ENCODE results near the gene ADCY2. TPM values are rescaled to one million over a fixed set of nuclear protein-coding genes. Genes with fewer than 3 reads are reported as not detected.

ADCY2 gene
- total and polyA plus RNA-seq, 2 experiments from 2014 or later, result 2.2 to 4.7 TPM

GRCh38 chr5:7519564-7519963 lies 123.6 kb downstream of the ADCY2 start:
- H3K36me3 ChIP-seq, result no peaks in the 10 kb centered on the region
- H3K27me3 ChIP-seq, result no peaks in the 10 kb centered on the region
- no peaks in the 10 kb centered on the region for H3K4me1 ChIP-seq (ENCODE audit: low read depth)
- H3K27ac ChIP-seq, result no peak overlapping the region
- no peaks in the 10 kb centered on the region for H3K9me3 ChIP-seq (ENCODE audit: low read depth)
- no peak overlapping the region for H3K4me3 ChIP-seq
- TF ChIP-seq CTCF (IDR thresholded peaks at IDR 0.05; ENCODE audit: low read depth, low read length), result no peak
- no peak for DNase-seq (ENCODE audit: low read depth in 1 of 2, low spot score in 1 of 2)

GRCh38 chr5:7529880-7530279 lies 133.9 kb downstream of the ADCY2 start:
- no peak for DNase-seq (ENCODE audit: low read depth in 1 of 2, low spot score in 1 of 2)
- Histone ChIP-seq H3K4me3 (no peak overlapping the region), H3K36me3 (no peaks in the 10 kb centered on the region), H3K9me3 (ENCODE audit: low read depth) (no peaks in the 10 kb centered on the region), H3K27me3 (no peaks in the 10 kb centered on the region), H3K4me1 (ENCODE audit: low read depth) (peaks cover 5% of the 10 kb centered on the region), H3K27ac (no peak overlapping the region)
- no peak for TF ChIP-seq CTCF (IDR thresholded peaks at IDR 0.05; ENCODE audit: low read depth, low read length)

- no peaks in the 10 kb centered on the region for H3K36me3 ChIP-seq
Measured at GRCh38 chr5:7533941-7534340, 138.0 kb downstream of the ADCY2 start.

GRCh38 chr5:7534505-7534904 lies 138.6 kb downstream of the ADCY2 start:
- DNase-seq (ENCODE audit: low read depth in 1 of 2, low spot score in 1 of 2), result no peak

More at GRCh38 chr5:7533941-7534340, 138.0 kb downstream of the ADCY2 start:
- H3K4me1 ChIP-seq (ENCODE audit: low read depth), result peaks cover 5% of the 10 kb centered on the region
- H3K27ac ChIP-seq, result no peak overlapping the region
- H3K27me3 ChIP-seq, result no peaks in the 10 kb centered on the region
- TF ChIP-seq CTCF (IDR thresholded peaks at IDR 0.05; ENCODE audit: low read depth, low read length), result no peak
- no peak overlapping the region for H3K4me3 ChIP-seq
- DNase-seq (ENCODE audit: low read depth in 1 of 2, low spot score in 1 of 2), result no peak
- H3K9me3 ChIP-seq (ENCODE audit: low read depth), result no peaks in the 10 kb centered on the region

GRCh38 chr5:7537573-7537972 lies 141.6 kb downstream of the ADCY2 start:
- no peak overlapping the region for H3K4me3 ChIP-seq
- no peaks in the 10 kb centered on the region for H3K9me3 ChIP-seq (ENCODE audit: low read depth)
- TF ChIP-seq CTCF (IDR thresholded peaks at IDR 0.05; ENCODE audit: low read depth, low read length), result no peak
- no peak for DNase-seq (ENCODE audit: low read depth in 1 of 2, low spot score in 1 of 2)
- H3K27ac ChIP-seq, result no peak overlapping the region
- no peaks in the 10 kb centered on the region for H3K27me3 ChIP-seq
- peaks cover 5% of the 10 kb centered on the region for H3K4me1 ChIP-seq (ENCODE audit: low read depth)
- H3K36me3 ChIP-seq, result no peaks in the 10 kb centered on the region

More at GRCh38 chr5:7534505-7534904, 138.6 kb downstream of the ADCY2 start:
- Histone ChIP-seq H3K27ac (no peak overlapping the region), H3K4me1 (ENCODE audit: low read depth) (peaks cover 5% of the 10 kb centered on the region), H3K9me3 (ENCODE audit: low read depth) (no peaks in the 10 kb centered on the region), H3K4me3 (no peak overlapping the region), H3K36me3 (no peaks in the 10 kb centered on the region), H3K27me3 (no peaks in the 10 kb centered on the region)
- TF ChIP-seq CTCF (IDR thresholded peaks at IDR 0.05; ENCODE audit: low read depth, low read length), result no peak

GRCh38 chr5:7539571-7539970 lies 143.6 kb downstream of the ADCY2 start:
- no peak overlapping the region for H3K27ac ChIP-seq
- DNase-seq (ENCODE audit: low read depth in 1 of 2, low spot score in 1 of 2), result no peak

More at GRCh38 chr5:7539571-7539970, 143.6 kb downstream of the ADCY2 start:
- Histone ChIP-seq H3K4me1 (ENCODE audit: low read depth) (no peaks in the 10 kb centered on the region), H3K4me3 (no peak overlapping the region), H3K36me3 (no peaks in the 10 kb centered on the region), H3K27me3 (no peaks in the 10 kb centered on the region), H3K9me3 (ENCODE audit: low read depth) (no peaks in the 10 kb centered on the region)
- TF ChIP-seq CTCF (IDR thresholded peaks at IDR 0.05; ENCODE audit: low read depth, low read length), result no peak

Measured in cardiac muscle cell (in vitro differentiated cells and primary cell).